K562 (cell line): ENCODE results near the gene SMG9. TPM values are rescaled to one million over a fixed set of nuclear protein-coding genes. Genes with fewer than 3 reads are reported as not detected.
A peak's percentile ranks its signal among the peaks of the same experiment; 100 is the strongest.

Experiments
- ARHGAP35 ChIP-seq: fragments of 450-650 bp; IDR thresholded peaks from 2 replicates; pipeline ENCODE4 v1.6.1; 2018; ENCODE audit not compliant: partially characterized antibody
- ARID3B ChIP-seq: fragments of 250-450 bp; sonication (Bioruptor Pico); IDR thresholded peaks from 2 replicates; pipeline ENCODE4 v1.4.0; 2020; ENCODE audit warnings: borderline replicate concordance
- ATF6 ChIP-seq: sonication (generic); formaldehyde crosslinking; IDR thresholded peaks from 2 replicates; pipeline ENCODE4 v1.4.0; 2020; ENCODE audit warnings: mild to moderate bottlenecking, missing genetic modification reagents
- CBX5 ChIP-seq: IDR thresholded peaks from 2 replicates; pipeline ENCODE4 v1.6.1; 2014; ENCODE audit warnings: low read depth, borderline replicate concordance
- CEBPB ChIP-seq: fragments of 450-650 bp; IDR thresholded peaks from 2 replicates; pipeline ENCODE4 v1.6.1; 2016; ENCODE audit warnings: missing genetic modification characterization, missing compliant biosample characterization
- CHD4 ChIP-seq: fragments of 200-600 bp; sonication (generic); IDR thresholded peaks from 3 replicates; pipeline ENCODE4 v1.6.1; 2012; ENCODE audit warnings: low read depth, mild to moderate bottlenecking, mixed read lengths, low read length, inconsistent platforms; ENCODE audit not compliant: insufficient read depth, insufficient replicate concordance, poor library complexity, severe bottlenecking
- CLOCK ChIP-seq: fragments of 250-450 bp; sonication (Bioruptor Pico); IDR thresholded peaks from 2 replicates; pipeline ENCODE4 v1.4.0; 2020; ENCODE audit warnings: mild to moderate bottlenecking, moderate library complexity, borderline replicate concordance
- DACH1 ChIP-seq: fragments of 450-650 bp; IDR thresholded peaks from 2 replicates; pipeline ENCODE4 v1.6.1; 2018; ENCODE audit not compliant: partially characterized antibody
- HINFP ChIP-seq: fragments of 450-650 bp; conservative IDR thresholded peaks from 2 replicates; pipeline ENCODE4 v1.6.1; 2016; ENCODE audit warnings: missing genetic modification characterization, low read depth, mild to moderate bottlenecking, control low read depth, missing compliant biosample characterization
- JUNB ChIP-seq: fragments of 450-650 bp; formaldehyde crosslinking; conservative IDR thresholded peaks from 2 replicates; pipeline ENCODE4 v1.4.0; 2020; ENCODE audit warnings: mild to moderate bottlenecking
- MTA3 ChIP-seq: fragments of 450-650 bp; formaldehyde crosslinking; IDR thresholded peaks from 2 replicates; pipeline ENCODE4 v1.6.1; 2017; ENCODE audit warnings: mild to moderate bottlenecking, borderline replicate concordance
- NBN ChIP-seq: fragments of 450-650 bp; IDR thresholded peaks from 2 replicates; pipeline ENCODE4 v1.6.1; 2016; ENCODE audit warnings: low read depth, mild to moderate bottlenecking
- NCOA1 ChIP-seq: fragments of 450-650 bp; IDR thresholded peaks from 2 replicates; pipeline ENCODE4 v1.6.1; 2016; ENCODE audit warnings: low read depth
- RBFOX2 ChIP-seq: fragments of 200-400 bp; formaldehyde crosslinking; IDR thresholded peaks from 2 replicates; pipeline ENCODE4 v1.6.1; 2017; ENCODE audit warnings: low read depth, mild to moderate bottlenecking, low read length, moderate library complexity
- RBM14 ChIP-seq: fragments of 200-400 bp; formaldehyde crosslinking; IDR thresholded peaks from 2 replicates; pipeline ENCODE4 v1.6.1; 2018; ENCODE audit warnings: low read depth, mild to moderate bottlenecking, low read length, moderate library complexity, borderline replicate concordance; ENCODE audit not compliant: insufficient read depth
- SRSF1 ChIP-seq: fragments of 200-400 bp; formaldehyde crosslinking; IDR thresholded peaks from 2 replicates; pipeline ENCODE4 v1.6.1; 2017; ENCODE audit warnings: mild to moderate bottlenecking, low read depth, low read length, moderate library complexity
- SRSF9 ChIP-seq: fragments of 200-400 bp; formaldehyde crosslinking; IDR thresholded peaks from 2 replicates; pipeline ENCODE4 v1.6.1; 2017; ENCODE audit warnings: low read depth, low read length, borderline replicate concordance
- polyA plus RNA-seq, 8 experiments: library from polyadenylated mRNA; depleted of rRNA in 4 of 8; stranded (reverse) in 5 of 8; unstranded in 3 of 8; fragments of >200 nt; fragmentation: Nextera tagmentation in 2 of 8; fragmentation: Illumina TruSeq in 1 of 8; extraction: Ambion mirVana in 2 of 8; extraction: Trizol in 1 of 8; gene quantifications; 2 replicates each; pipeline versions ENCODE4 v1.2.1 to v1.2.3, GENCODE V29; 2011 to 2014; ENCODE audit warnings: inconsistent platforms in 1 of 8, missing spikeins in 1 of 8
- total RNA-seq, 7 experiments: library from RNA; depleted of rRNA in 6 of 7; stranded (reverse); fragments of >200 nt in 6 of 7; fragmentation: Illumina TruSeq in 2 of 7; extraction: Trizol in 2 of 7; gene quantifications; 2 replicates each; pipeline versions ENCODE4 v1.2.1 to v1.2.3, GENCODE V29; 2011 to 2021; ENCODE audit warnings: low replicate concordance in 1 of 7

Gene SMG9
- total and polyA plus RNA-seq, 9 of the 15 experiments (the other 6 are each of a cell fraction or from before 2014, with no cell fraction given), result 1.7 to 79.7 (median 40.2) TPM

- TF ChIP-seq CLOCK (CRISPR knock-in tag) (no peak), RBM14 (no peak), RBFOX2 (peak; percentile 96), JUNB (no peak), ARHGAP35 (no peak), CHD4 (no peak), ATF6 (CRISPR knock-in tag) (no peak; the same call in 1 of the 2 replicates), DACH1 (peak; percentile 86), NCOA1 (peak; percentile 90; the same call in 1 of the 2 replicates), SRSF1 (no peak), NBN (peak; percentile 89), CEBPB (tag) (no peak), ARID3B (CRISPR knock-in tag) (no peak), MTA3 (peak; percentile 94), HINFP (tag) (peak; percentile 97), SRSF9 (no peak), CBX5 (0 out of 2 replicates have a peak, but pooled peaks have one; percentile 70)
Measured at GRCh38 chr19:43774103-43774939, 19.6 kb upstream of the SMG9 start (continued).
